Stimulated activated CD8-positive, alpha-beta memory T cell treated with anti-CD3 and anti-CD28 coated beads, Interleukin-2, amount 100 ng/mL, for 1 hour (primary cell): Measurements from ENCODE around the gene STEAP1B.
"Not testable (repeated sequence)": the region's sequence is repeated elsewhere in the genome, so short reads cannot be mapped to it uniquely, and the experiment has no call there.

Experiments used
- DNase-seq, 2 donors: peaks; one replicate each; pipeline ENCODE4 v3.0.0-alpha.2; 2020; ENCODE audit warnings: low read depth in 2 of 2

The STEAP1B gene

DNA sequence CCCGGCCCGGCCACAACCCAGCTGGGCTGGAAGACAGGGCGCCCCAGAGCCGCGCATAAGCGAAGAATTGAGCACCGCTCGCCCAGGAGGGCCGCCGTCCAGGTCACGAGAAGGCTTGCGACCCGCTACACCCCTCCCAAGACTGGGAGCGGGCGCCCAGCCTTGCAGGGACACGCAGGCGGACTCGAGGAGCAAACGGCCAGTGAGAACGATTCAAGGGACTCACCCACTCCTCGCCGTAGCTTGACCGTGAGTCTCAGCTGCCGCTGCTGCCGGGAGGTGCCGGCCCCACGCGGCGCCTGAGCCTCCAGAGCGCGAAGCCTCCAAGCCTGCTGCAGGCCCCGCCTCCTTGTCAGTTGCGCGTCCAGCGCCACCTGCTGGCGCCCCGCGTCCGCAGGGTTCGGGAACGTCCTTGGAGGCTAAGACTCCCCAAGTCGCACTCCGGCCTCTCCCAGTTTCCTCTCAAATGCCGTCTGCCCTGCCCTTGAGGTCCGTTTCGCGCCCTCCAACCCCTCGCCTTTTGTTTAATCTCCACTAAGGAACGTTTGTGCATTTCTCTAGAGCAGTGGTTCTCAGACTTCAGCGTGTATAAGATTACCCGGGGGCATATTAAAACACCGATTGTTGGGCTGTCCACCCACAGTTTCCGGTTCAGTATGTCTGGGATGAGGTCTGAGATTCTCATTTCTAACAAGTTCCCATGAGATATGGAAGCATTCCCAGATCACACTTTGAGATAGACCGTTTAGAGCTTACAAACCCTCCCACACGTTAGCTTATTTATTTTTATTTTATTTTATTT is at the start of gene STEAP1B:
STEAP1B (minus strand) TSS at position 301 of the 802 bp plus-strand sequence. CDS start 5,333 bp downstream, outside the sequence.
- peak; percentile 57 to 65 for DNase-seq

DNA sequence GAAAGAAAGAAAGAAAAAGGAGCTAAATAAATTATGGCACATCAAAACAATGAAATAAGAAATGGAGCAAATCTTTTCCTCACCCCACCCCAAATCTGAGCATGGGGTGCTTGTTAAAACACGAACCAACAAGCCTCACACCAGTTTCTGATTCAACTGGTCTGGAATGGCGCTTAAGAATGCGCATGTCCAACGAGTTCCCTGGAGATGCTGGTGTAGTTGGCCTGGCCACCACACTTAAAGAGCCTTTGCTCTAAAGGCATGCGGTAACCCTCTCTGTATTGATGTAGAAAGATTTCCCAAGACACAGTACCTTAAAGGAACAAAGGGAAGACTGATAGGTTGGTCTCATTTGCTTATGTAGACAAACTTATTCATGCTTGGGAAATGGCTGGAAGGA is 49.1 kb upstream of the STEAP1B start:
- no peak for DNase-seq

DNA sequence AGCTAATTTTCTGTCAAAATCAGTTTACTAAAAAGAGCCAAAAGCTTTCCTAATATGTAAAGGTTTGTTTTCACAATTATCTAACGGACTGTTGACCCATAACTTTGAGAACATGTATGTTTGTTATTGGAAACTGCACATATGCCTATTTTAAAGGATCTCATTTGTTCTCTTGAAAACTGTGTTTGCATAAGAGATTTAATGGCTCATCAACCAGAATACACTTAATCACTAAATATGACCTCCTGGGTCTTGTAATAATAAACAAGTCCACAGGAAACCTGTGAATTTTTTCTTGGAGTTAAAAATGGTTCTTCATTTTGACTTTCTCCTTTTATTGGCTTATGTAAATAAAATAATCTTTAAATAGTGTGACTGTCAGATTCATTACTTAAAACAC is 48.3 kb upstream of the STEAP1B start:
- no peak for DNase-seq

- no peak for DNase-seq
Measured at GRCh38 chr7:22546769-22547168, 46.8 kb upstream of the STEAP1B start.

- no peak for DNase-seq
Measured at GRCh38 chr7:22545529-22545928, 45.5 kb upstream of the STEAP1B start.

DNA sequence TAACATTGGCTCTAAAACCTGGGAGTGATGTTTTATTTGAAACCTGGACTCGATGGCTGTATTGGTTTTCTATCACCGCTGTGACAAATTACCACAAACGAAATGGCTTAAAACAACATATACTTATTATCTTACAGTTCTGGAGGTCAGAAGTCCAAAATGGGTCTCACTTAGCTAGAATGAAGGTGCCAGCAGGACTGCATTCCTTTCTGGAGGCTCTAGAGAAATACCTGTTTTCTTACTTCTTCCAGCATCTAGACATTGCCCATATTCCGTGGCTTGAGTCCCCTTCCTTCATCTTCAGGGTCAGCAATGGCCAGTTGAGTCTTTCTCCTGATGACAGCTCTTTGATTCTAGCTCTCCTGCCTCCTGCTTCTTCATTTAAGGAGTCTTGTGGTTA is 44.3 kb upstream of the STEAP1B start:
- DNase-seq, result no peak

DNA sequence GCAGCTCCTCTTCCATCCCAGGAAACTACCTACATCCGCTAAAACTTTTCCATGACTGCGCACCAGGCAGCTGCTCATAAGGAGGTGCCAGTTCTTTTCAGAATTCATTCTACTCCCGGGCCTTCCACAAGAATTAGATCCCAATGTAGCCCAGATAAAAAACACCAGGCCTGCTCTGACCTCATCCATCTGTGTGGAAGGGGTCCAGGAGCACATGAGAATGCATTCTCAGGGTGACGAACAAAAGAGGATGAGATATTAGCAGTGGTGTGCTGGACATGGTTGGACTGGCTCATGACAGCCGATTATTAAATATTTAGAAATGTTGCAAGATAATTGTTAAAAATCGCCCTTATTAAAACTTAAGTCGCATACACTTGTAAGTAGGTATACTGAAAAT is 43.2 kb upstream of the STEAP1B start:
- DNase-seq, result no peak

DNA sequence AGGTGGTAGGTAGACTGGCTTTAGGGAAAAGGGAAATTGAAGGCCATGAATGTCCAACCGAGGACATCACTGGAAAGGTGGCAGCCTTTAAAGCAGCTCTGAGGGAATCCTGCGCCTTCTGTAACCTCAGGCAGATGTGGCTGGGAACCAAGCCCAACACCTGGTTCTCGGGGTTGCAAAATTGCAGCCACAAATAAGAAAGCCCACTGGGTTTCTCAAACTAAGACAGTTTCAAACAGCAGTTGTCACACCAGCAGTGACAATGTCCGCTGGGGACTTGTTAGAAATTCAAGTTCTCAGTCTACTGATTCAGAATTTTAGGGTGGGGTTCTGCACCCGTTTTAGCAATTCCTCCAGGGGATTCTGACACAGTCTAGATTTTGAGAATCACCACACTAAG is 42.7 kb upstream of the STEAP1B start:
- no peak for DNase-seq

GRCh38 chr7:22542254-22542653 is 42.3 kb upstream of the STEAP1B start:
- no peak for DNase-seq

- DNase-seq, result no peak
Measured at GRCh38 chr7:22541789-22542188, 41.8 kb upstream of the STEAP1B start.

DNA sequence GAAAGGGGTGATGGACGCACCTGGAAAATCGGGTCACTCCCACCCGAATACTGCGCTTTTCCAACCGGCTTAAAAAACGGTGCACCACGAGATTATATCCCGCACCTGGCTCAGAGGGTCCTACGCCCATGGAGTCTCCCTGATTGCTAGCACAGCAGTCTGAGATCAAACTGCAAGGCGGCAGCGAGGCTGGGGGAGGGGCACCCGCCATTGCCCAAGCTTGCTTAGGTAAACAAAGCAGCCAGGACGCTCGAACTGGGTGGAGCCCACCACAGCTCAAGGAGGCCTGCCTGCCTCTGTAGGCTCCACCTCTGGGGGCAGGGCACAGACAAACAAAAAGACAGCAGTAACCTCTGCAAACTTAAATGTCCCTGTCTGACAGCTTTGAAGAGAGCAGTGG is 28.5 kb upstream of the STEAP1B start:
- DNase-seq, result not testable (repeated sequence)

DNA sequence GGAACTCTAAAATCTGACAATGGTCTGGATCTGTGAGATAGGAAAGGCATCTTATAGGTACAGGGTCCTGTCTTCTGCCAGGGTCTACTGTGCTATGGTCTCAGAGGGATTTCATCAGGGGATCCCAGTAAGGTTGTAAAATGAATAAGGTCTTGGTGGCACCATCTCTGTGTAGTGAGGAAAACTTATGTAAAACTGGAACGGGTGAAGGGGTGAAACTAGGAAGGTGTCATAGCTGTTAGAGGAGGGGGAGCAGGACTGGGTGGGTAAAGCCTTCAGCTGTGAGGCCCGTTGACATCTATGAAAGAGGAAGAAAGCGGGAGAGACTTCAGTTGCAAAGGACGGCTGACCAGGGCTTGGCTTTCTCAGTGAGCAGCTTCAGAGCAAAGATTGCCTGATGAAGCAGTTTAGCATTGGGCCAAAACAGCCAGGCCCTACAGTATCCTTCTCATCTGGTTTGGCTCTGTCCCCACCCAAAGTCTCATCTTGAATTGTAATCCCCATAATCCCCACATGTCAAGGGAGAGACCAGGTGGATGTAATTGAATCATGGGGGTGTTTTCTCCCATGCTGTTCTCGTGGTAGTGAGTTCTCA is 24.5 kb upstream of the STEAP1B start:
- not testable (repeated sequence) for DNase-seq

GRCh38 chr7:22523478-22524352 is 23.7 kb upstream of the STEAP1B start:
- DNase-seq, result not testable (repeated sequence)

- DNase-seq, result not testable (repeated sequence)
Measured at GRCh38 chr7:22519560-22519959, 19.6 kb upstream of the STEAP1B start.

DNA sequence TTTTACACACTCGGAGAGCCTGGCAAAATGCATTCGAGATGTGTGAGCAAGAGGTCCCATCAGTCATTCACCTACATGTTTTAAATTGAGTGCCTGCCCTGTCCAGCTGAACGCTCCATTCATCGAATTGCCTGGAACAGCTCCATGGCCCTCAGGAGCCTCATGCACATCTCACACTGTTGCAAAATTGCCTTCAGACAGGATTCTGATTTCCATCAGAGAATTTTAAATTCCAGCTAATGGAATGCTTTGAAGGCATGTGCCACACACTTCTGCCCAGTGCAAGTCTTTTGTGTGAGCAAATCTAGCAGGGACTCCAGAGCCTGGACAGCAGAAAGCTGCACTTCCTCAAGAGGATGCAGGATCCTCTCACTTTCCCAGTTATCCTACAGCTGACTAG is 17.0 kb upstream of the STEAP1B start:
- DNase-seq, result not testable (repeated sequence)

GRCh38 chr7:22514963-22515362 is 15.0 kb upstream of the STEAP1B start:
- not testable (repeated sequence) for DNase-seq

DNA sequence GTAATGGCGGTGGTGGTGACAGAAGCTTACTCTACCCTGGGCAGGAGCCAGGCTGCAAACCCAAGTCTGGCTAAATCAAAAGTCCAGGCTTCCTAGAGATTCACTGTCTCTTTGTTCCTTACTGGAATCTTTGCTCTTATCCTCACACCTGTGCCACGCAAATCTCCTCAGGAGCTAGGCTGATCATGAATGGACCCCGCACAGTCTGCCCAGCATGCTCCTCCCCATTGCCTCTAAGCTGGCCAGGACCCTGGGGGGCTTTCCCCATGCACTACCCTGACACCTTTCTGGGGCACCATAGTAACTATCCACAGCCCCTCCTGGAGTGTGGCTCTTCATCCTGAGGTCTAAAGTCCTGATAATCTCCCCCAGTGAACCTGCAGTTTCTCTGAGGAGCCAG is 7.3 kb upstream of the STEAP1B start:
- DNase-seq, result not testable (repeated sequence)

DNA sequence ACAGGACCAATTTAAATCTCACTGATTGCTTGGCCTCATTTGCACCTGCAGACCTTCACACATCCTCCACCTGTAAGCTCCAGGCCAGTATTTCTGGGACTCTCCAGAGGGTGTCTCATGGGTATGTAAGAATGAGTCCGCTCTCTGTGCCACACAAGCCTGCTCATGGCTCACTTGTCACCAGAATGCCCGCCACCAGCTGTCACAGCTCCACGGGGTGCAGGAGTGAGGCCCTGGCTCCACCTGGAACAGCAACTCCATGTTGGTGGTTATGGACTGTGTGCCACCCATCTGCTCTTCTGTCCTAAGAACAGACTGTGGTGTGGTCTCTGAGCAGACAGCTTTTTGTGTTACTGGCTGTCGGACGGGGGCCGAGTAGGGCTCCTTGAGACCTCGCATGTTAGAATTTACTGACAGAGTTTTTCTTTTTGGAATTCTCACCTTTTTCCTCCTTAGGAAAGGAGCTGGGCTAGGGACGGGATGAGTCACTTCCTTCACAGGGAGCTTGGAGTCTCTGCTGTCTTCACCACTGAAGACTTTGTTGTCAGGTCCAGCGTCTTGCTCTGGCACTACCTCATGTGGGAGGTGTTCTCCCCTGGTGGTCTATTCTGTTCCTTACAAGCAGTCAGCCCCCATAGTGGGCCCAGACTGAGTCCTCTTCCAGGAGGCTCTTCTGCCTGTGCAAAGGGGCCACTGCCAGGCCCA is 6.5 kb upstream of the STEAP1B start:
- not testable (repeated sequence) for DNase-seq

DNA sequence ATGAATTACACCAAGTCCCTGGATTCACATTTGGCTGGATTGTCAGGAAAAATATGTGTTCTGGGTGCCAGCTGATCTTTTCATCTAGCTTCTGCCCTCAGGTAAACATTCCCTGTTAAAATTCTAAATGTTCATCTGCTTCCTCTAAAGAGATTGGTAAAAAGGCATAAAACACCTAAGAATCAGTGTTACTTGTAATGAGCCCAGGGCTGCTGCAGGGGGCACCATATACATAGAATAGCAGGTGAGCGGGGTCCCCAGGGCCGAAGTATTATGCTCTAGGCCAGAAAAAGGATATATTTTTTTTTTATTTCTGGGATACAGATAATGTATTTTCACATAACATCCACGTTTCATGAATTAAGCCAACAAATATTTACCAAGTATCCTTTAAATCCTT is 4.5 kb upstream of the STEAP1B start:
- DNase-seq, result not testable (repeated sequence)

DNA sequence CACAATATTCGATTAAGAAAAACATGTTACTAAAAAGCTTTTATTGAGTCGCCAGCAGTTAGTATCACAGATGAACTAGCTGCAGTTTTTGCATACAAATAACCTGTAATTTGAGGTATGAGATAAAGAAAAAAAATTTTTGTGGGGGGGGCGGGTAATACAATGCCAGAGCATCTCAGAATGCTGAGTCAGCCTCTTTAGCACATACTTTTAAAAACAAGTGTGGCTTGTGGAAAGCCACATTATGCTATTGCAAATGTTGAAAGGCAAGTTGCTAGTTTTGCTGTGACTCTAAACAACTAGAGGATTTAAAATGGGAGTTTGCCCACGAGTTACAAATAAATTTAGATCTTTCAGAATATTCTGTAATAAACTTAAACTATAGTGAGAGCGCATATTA is 2.1 kb upstream of the STEAP1B start:
- not testable (repeated sequence) for DNase-seq

- DNase-seq, result not testable (repeated sequence)
Measured at GRCh38 chr7:22501336-22501735, 1.3 kb upstream of the STEAP1B start.

DNA sequence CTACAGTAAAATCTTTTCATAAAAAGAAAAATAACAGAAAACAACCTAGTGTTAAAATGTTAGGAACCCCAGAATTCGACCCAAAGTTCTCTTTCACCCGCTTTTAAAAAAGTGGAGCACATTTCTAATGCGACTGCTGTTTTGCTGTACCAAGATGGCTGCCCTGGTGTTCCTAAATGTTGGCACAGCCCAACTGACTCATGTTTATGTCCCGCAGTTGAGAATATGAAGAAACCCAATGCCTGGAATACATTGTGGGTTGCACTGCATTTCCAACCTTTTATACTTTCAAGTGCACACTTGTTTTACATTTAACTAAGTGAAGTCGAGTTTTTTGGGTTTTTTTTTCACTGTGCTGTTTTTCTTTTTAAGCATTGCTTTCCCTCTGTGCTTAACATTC is 944 bp downstream of the STEAP1B start:
- DNase-seq, result no peak
